Measurements from ENCODE around the gene ETS1.

DNA sequence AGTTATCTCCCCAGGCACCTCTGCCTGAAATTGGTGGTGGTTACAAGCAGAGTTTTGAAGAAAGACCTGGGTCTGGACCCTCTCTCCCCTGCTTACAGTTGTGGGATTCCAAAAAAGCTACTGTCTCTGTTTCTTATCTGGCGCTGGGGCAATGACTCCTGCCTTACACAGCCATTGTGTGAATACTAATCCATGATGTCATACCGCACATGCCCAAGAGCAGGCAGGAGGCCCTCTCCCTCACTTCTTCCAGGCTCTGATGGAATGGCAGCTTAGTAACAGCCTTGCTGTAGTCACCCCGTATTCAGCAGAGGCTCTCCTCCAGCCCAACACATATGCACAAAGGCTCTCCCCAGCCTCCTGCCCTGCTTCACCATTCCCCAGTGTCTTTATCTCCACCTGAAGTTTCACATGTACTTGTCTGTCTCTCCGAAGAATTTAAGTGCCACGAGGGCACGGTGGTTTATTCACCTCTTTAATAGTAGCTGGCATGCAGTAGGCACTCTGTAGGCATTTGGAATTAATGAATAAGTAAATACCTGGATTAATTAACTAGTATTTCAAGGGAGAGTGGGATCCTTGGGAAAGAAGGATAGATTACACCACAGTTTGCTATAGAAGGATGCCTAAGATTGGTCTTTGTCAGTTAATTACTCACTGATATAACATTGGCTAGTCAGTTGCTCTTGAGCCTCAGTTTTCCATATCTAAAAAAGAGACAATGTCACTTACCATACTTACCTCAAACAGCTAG lies 165.6 kb downstream of the ETS1 start:
- TF ChIP-seq CTCF (conservative IDR thresholded peaks at IDR 0.05 in 1 of 2, IDR thresholded peaks at IDR 0.05 in 1 of 2; ENCODE audit: extremely low read depth in 1 of 2, insufficient read depth in 1 of 2, low read depth in 1 of 2, low read length in 2 of 2) (no peak), EZH2 (IDR thresholded peaks at IDR 0.05; ENCODE audit: borderline replicate concordance, low read length) (no peak)

Data from mammary epithelial cell (primary cell).